HG03378 (cell line): ENCODE measurements around the gene UBA1.
"Not testable (repeated sequence)": the region's sequence is repeated elsewhere in the genome, so short reads cannot be mapped to it uniquely, and the experiment has no call there.

Source experiments
- ATAC-seq: cut with Tn5 transposase; IDR thresholded peaks from one replicate; pipeline ENCODE4 v1.9.1; 2021; ENCODE audit warnings: mild to moderate bottlenecking, moderate library complexity; ENCODE audit not compliant: unreplicated experiment

UBA1 gene

GRCh38 chrX:47248576-47248975 is 54.9 kb downstream of the UBA1 start:
- ATAC-seq, result no peak

- ATAC-seq, result no peak
These were observed 56.4 kb downstream of the UBA1 start for GRCh38 chrX:47250017-47250347.

- not testable (repeated sequence) for ATAC-seq
These were observed 64.0 kb downstream of the UBA1 start for GRCh38 chrX:47257620-47258019.
